MG63 (cell line): ENCODE results near the gene PCK1. TPM values are rescaled to one million over a fixed set of nuclear protein-coding genes. Genes with fewer than 3 reads are reported as not detected.

Source experiments
- DNase-seq: peaks from one replicate; pipeline ENCODE4 v3.0.0-alpha.2; 2020
- H3K27me3 ChIP-seq: fragments of 250-450 bp; sonication (Bioruptor Pico); 2 replicates; pipeline ENCODE4 v1.5.1; 2020; ENCODE audit warnings: mild to moderate bottlenecking, moderate library complexity
- H3K36me3 ChIP-seq: fragments of 250-450 bp; sonication (Bioruptor Pico); 2 replicates; pipeline ENCODE4 v1.5.1; 2020; ENCODE audit warnings: mild to moderate bottlenecking, moderate library complexity
- H3K4me3 ChIP-seq: fragments of 250-450 bp; sonication (Bioruptor Pico); 2 replicates; pipeline ENCODE4 v1.5.1; 2020; ENCODE audit warnings: mild to moderate bottlenecking, moderate library complexity
- H3K9me3 ChIP-seq: fragments of 250-450 bp; sonication (Bioruptor Pico); 2 replicates; pipeline ENCODE4 v1.5.1; 2020; ENCODE audit warnings: mild to moderate bottlenecking, moderate library complexity
- total RNA-seq: library from RNA; depleted of rRNA; stranded (reverse); fragments of >200 nt; shearing (Covaris generic); gene quantifications from 2 replicates; pipeline ENCODE4 v1.2.3, GENCODE V29; 2014; ENCODE audit warnings: low replicate concordance

Gene PCK1
- total RNA-seq, 1 experiment from 2014 or later: not detected

- Histone ChIP-seq H3K4me3 (no peak overlapping the region), H3K9me3 (no peaks in the 10 kb centered on the region), H3K36me3 (no peaks in the 10 kb centered on the region), H3K27me3 (peaks cover 7% of the 10 kb centered on the region)
- DNase-seq: no peak
These were observed 31.1 kb upstream of the PCK1 start for GRCh38 chr20:57529810-57530209.

DNA sequence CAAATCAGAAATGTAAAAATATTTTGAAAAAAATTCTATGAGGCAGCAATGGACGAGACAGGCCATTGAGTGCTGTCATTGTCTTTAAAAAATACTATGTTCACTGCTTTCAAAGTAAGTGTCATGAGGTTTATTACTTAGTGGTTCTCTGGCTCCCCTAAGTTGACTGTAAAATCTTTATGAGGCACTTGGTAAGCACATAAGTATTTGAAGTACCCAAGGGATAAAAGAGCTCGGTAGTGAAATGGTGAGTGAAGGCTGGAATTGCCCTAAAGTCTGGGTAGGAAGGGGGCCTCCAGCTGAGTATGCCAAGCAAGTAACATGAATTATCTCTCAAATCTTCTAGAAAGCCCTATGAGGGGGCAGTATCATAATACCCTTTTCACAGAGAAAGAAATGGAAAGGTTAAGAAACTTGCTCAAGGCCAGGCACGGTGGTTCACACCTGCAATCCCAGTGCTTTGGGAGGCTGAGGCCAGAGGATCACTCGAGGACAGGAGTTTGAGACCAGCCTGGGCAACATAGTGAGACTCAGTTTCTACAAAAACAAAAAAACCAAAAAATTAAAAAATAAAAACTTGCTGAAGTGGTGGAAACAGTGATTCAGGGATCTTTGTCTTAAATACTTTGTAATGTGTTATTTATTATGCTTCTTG is 30.5 kb upstream of the PCK1 start:
- H3K36me3 ChIP-seq: no peaks in the 10 kb centered on the region
- H3K9me3 ChIP-seq: no peaks in the 10 kb centered on the region
- DNase-seq: no peak
- H3K27me3 ChIP-seq: peaks cover 12% of the 10 kb centered on the region
- H3K4me3 ChIP-seq: no peak overlapping the region

GRCh38 chr20:57532104-57532503 is 28.8 kb upstream of the PCK1 start:
- Histone ChIP-seq H3K9me3 (no peaks in the 10 kb centered on the region), H3K27me3 (peaks cover 22% of the 10 kb centered on the region), H3K36me3 (no peaks in the 10 kb centered on the region), H3K4me3 (no peak overlapping the region)
- DNase-seq: no peak

DNA sequence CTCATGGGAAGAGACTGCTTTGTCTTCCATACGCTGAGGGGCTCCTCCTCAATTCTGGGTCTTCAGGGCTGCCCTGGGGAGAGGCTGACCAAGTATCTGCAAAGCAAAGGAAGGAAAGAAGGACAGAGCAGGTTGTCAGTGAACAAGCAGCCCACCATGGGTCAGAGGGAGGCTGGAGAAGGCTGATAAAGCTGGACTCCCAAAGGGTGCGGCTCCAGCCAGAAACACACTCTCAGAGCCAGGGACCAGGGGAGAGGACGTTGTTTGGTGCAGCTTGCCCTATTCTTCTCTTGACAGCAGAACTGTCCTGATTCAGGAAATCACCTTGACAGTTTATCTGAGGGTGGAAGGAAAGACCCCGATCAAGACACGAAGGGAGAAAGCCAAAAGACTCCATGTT is 25.6 kb upstream of the PCK1 start:
- H3K4me3 ChIP-seq: no peak overlapping the region
- H3K9me3 ChIP-seq: no peaks in the 10 kb centered on the region
- no peak for DNase-seq
- no peaks in the 10 kb centered on the region for H3K36me3 ChIP-seq
- peaks cover 35% of the 10 kb centered on the region for H3K27me3 ChIP-seq

DNA sequence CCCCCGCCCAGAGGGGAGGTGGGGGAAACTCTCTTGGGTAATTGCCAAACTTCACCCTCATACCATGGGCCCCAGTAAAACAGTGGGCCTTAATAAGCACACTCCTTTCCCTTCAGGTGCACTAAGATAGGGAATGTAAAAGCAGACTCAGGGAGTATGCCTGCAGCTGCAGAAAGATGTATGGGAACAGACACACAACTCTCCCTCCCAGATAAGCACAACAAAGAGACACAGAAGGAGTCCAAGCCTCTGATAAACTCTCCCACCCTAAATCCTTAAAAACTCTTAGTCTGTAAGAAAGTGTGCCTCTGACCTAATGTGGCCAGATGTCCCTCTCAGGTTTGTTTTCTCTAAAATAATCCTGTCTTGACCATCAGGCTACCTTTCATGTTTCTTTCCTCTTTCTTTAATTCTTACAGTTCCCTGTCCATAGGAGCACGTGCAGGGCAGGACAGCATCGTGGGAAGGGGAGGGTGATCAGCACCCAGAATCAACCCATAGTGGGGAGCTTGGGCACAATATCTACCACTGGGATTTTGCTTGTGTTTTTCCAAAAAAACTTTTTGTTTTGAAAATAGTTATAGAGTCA is 24.7 kb upstream of the PCK1 start:
- no peak overlapping the region for H3K4me3 ChIP-seq
- H3K27me3 ChIP-seq: peaks cover 35% of the 10 kb centered on the region
- H3K36me3 ChIP-seq: no peaks in the 10 kb centered on the region
- DNase-seq: no peak
- H3K9me3 ChIP-seq: no peaks in the 10 kb centered on the region

DNA sequence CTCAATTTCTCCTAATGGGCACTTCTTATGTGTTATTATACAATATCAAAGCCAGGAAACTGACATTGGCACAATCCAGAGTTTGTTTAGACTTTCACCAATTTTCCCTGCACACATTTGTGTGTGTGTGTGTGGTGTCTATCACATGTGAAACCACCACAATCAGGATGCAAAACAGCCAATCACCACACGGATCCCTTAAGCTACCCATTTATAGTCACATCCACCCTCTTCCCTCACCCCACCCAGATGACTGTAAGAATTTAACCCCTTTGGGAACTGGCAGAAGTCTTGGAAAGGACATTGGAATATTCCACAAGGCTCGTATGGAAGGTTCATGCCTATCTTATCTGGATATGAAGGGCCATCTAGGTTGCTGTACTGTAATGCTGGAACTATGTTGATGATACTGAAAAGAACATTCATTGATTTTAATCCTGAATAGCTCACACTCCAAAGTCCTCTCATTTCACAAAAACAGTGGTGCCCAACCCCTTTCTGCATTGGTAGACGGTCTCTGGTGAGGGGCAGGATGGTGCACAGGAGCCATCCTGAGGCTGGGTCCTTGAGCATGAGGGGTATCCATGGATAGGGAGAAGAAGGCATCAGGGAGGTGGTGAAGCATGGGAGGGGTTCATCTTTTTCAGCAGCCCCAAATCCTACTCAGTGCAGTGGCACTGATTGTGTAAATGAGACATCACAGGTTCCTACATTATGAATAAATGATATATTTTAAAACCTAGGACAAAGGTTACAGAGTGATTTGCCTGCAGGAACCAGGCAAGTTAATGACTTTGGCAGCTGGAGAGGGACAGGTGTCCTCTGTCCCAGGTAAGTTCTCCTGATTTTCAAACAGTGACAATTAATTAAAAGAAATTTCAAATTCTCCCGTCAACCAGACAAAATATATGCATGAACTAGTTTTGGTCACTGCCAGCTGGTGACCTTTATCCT is 23.9 kb upstream of the PCK1 start:
- Histone ChIP-seq H3K27me3 (peaks cover 38% of the 10 kb centered on the region), H3K9me3 (no peaks in the 10 kb centered on the region), H3K4me3 (no peak overlapping the region), H3K36me3 (no peaks in the 10 kb centered on the region)
- no peak for DNase-seq

GRCh38 chr20:57537822-57538221 is 23.1 kb upstream of the PCK1 start:
- DNase-seq: no peak
- peaks cover 37% of the 10 kb centered on the region for H3K27me3 ChIP-seq

DNA sequence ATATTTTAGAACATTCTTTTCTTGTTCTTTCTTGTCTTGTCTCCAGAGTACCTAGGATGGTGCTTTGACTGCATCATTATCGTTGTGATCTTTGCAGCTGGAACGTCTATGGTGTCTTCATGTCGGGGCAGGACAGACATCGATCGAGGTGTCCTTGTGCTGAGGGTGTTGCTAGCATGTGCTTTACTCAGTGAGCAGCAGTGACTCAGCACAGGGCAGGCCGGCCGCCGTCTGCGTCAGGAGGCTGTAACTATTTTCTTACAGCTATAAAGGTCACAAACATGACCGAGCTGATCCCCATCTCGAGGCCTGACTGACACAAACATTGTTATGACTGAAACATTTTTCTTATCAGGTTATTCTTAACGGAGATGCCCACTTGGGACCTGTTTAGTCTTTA is 21.0 kb upstream of the PCK1 start:
- no peak for DNase-seq
- peaks cover 36% of the 10 kb centered on the region for H3K27me3 ChIP-seq

More at GRCh38 chr20:57537822-57538221, 23.1 kb upstream of the PCK1 start:
- no peaks in the 10 kb centered on the region for H3K36me3 ChIP-seq
- H3K9me3 ChIP-seq: no peaks in the 10 kb centered on the region
- no peak overlapping the region for H3K4me3 ChIP-seq

GRCh38 chr20:57540890-57541580 is 19.9 kb upstream of the PCK1 start:
- Histone ChIP-seq H3K9me3 (no peaks in the 10 kb centered on the region), H3K27me3 (peaks cover 28% of the 10 kb centered on the region)
- DNase-seq: no peak

More for the DNA sequence above, 21.0 kb upstream of the PCK1 start:
- Histone ChIP-seq H3K4me3 (no peak overlapping the region), H3K9me3 (no peaks in the 10 kb centered on the region), H3K36me3 (no peaks in the 10 kb centered on the region)

DNA sequence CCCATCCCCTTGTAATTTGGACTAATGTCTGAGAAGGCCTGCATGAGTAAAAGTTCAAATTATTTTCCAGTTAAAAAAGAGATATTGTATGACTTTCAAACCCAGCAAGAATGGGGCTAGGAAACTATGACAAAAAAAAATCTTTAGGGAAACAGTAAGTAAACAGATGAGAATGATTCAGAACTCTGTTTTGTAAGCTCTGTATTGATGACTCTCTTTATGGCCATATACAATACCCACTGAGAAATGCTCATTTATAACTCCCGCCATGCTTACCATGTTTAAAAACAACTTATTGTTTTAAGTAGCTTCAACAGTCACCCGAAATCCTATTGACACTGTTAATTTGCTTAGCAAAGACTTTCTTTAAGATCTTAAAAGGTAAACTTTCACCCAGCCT is 17.2 kb upstream of the PCK1 start:
- Histone ChIP-seq H3K36me3 (no peaks in the 10 kb centered on the region), H3K9me3 (no peaks in the 10 kb centered on the region), H3K4me3 (no peak overlapping the region), H3K27me3 (peaks cover 8% of the 10 kb centered on the region; the same call in 1 of the 2 replicates)
- DNase-seq: no peak

More at GRCh38 chr20:57540890-57541580, 19.9 kb upstream of the PCK1 start:
- Histone ChIP-seq H3K36me3 (no peaks in the 10 kb centered on the region), H3K4me3 (no peak overlapping the region)

GRCh38 chr20:57544838-57545564 is 15.9 kb upstream of the PCK1 start:
- Histone ChIP-seq H3K9me3 (no peaks in the 10 kb centered on the region), H3K27me3 (peaks cover 8% of the 10 kb centered on the region; the same call in 1 of the 2 replicates), H3K36me3 (no peaks in the 10 kb centered on the region), H3K4me3 (no peak overlapping the region)
- no peak for DNase-seq

DNA sequence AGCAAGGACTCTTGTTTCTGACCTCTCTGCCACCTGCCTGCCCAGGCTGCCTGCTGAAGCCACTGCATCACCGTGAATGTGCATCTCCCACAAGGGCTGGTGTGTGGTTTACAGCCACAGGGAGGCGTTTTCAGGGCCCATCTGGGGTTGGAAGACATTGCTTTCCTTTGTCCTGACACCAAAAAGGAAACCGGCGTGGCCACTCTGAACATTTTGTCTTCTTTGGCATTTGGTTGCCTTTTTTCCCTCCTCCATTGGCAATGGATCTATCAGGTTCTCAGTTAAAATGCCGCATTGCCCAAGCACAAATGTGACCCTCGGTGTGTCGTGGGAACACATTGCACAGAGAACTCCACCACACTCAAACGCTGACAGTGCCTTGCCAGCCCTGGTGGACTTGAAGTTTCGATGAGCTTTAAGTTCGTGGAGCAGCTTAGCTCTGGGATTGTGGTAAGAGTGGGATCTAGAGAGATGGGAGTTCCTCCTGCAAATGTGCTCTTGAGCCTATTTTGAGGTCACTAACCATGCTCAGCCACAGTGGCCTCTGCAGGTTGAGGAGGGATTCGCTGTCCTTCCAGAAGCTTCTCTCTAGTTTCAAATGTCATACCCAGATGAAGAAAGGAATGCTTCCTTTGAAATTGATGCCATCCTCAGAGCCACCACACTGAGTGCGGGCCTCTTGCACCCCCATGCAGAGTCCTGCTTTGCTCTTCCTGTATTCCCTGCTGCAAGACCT is 14.8 kb upstream of the PCK1 start:
- Histone ChIP-seq H3K9me3 (no peaks in the 10 kb centered on the region), H3K36me3 (no peaks in the 10 kb centered on the region), H3K27me3 (peaks cover 8% of the 10 kb centered on the region; the same call in 1 of the 2 replicates), H3K4me3 (no peak overlapping the region)
- DNase-seq: no peak

- DNase-seq: peak; percentile 43
- peaks cover 6% of the 10 kb centered on the region; the same call in 1 of the 2 replicates for H3K27me3 ChIP-seq
- no peaks in the 10 kb centered on the region for H3K9me3 ChIP-seq
These were observed 13.8 kb upstream of the PCK1 start for GRCh38 chr20:57546956-57547649.

GRCh38 chr20:57548177-57549058 is 12.5 kb upstream of the PCK1 start:
- no peaks in the 10 kb centered on the region; the same call in 1 of the 2 replicates for H3K27me3 ChIP-seq
- H3K36me3 ChIP-seq: no peaks in the 10 kb centered on the region
- no peak overlapping the region for H3K4me3 ChIP-seq
- DNase-seq: no peak
- no peaks in the 10 kb centered on the region for H3K9me3 ChIP-seq

More at GRCh38 chr20:57546956-57547649, 13.8 kb upstream of the PCK1 start:
- H3K4me3 ChIP-seq: no peak overlapping the region
- no peaks in the 10 kb centered on the region for H3K36me3 ChIP-seq
